Measurements from ENCODE around the gene CTNNA3. TPM values are rescaled to one million over a fixed set of nuclear protein-coding genes. Genes with fewer than 3 reads are reported as not detected.

The CTNNA3 gene
- polyA plus RNA-seq, 1 donor from 2014 or later = 0.14 TPM

- H3K36me3 ChIP-seq (ENCODE audit: insufficient read depth, low read length) = no peaks in the 10 kb centered on the region
- H3K9ac ChIP-seq (ENCODE audit: low read length) = no peak overlapping the region
- no peaks in the 10 kb centered on the region for H3K9me2 ChIP-seq (ENCODE audit: insufficient read depth, low read length)
- no peak overlapping the region for H3K27ac ChIP-seq (ENCODE audit: low read length)
- no peak overlapping the region for H3K4me3 ChIP-seq (ENCODE audit: low read length)
- no peaks in the 10 kb centered on the region for H3K79me2 ChIP-seq (replicated peaks; ENCODE audit: insufficient read depth, low read length)
- TF ChIP-seq POLR2AphosphoS5 (IDR thresholded peaks at IDR 0.05) (no peak), CTCF (IDR thresholded peaks at IDR 0.05; ENCODE audit: poor library complexity, severe bottlenecking) (no peak), EP300 (conservative IDR thresholded peaks at IDR 0.05; ENCODE audit: poor library complexity, severe bottlenecking) (no peak), RAD21 (conservative IDR thresholded peaks at IDR 0.05) (no peak), TAF1 (IDR thresholded peaks at IDR 0.05; ENCODE audit: low read depth) (no peak), EZH2 (IDR thresholded peaks at IDR 0.05; ENCODE audit: borderline replicate concordance, insufficient read depth, low read length, poor library complexity, severe bottlenecking) (no peak)
- H3K4me2 ChIP-seq (ENCODE audit: low read length) = no peak overlapping the region
- no peaks in the 10 kb centered on the region for H4K20me1 ChIP-seq (ENCODE audit: insufficient read depth)
- no peaks in the 10 kb centered on the region for H3F3A ChIP-seq (ENCODE audit: insufficient read depth, low read length, poor library complexity, severe bottlenecking)
- no peaks in the 10 kb centered on the region for H3K27me3 ChIP-seq (ENCODE audit: insufficient read depth, low read depth, low read length)
- H2AFZ ChIP-seq (ENCODE audit: low read depth, low read length) = no peak overlapping the region
- no peaks in the 10 kb centered on the region for H3K9me3 ChIP-seq (ENCODE audit: low read length)
Observed at GRCh38 chr10:66714741-66715140, 981.3 kb downstream of the CTNNA3 start.

GRCh38 chr10:66713387-66713786, 982.6 kb downstream of the CTNNA3 start:
- H3F3A ChIP-seq (ENCODE audit: insufficient read depth, low read length, poor library complexity, severe bottlenecking) = no peaks in the 10 kb centered on the region
- H3K27ac ChIP-seq (ENCODE audit: low read length) = no peak overlapping the region
- H3K27me3 ChIP-seq (ENCODE audit: insufficient read depth, low read depth, low read length) = no peaks in the 10 kb centered on the region
- H3K79me2 ChIP-seq (replicated peaks; ENCODE audit: insufficient read depth, low read length) = no peaks in the 10 kb centered on the region
- H3K9ac ChIP-seq (ENCODE audit: low read length) = no peak overlapping the region
- no peaks in the 10 kb centered on the region for H3K36me3 ChIP-seq (ENCODE audit: insufficient read depth, low read length)
- H3K9me2 ChIP-seq (ENCODE audit: insufficient read depth, low read length) = no peaks in the 10 kb centered on the region
- H3K4me2 ChIP-seq (ENCODE audit: low read length) = no peak overlapping the region
- H2AFZ ChIP-seq (ENCODE audit: low read depth, low read length) = no peak overlapping the region
- no peak overlapping the region for H3K4me3 ChIP-seq (ENCODE audit: low read length)
- no peak for TF ChIP-seq MXI1 (conservative IDR thresholded peaks at IDR 0.05; ENCODE audit: poor library complexity, severe bottlenecking)
- no peaks in the 10 kb centered on the region for H3K9me3 ChIP-seq (ENCODE audit: low read length)
- H4K20me1 ChIP-seq (ENCODE audit: insufficient read depth) = no peaks in the 10 kb centered on the region

GRCh38 chr10:66698069-66698468, 997.9 kb downstream of the CTNNA3 start:
- Histone ChIP-seq H3K9me3 (ENCODE audit: low read length) (no peaks in the 10 kb centered on the region), H3K27ac (ENCODE audit: low read length) (no peak overlapping the region)

More at GRCh38 chr10:66698069-66698468, 997.9 kb downstream of the CTNNA3 start:
- Histone ChIP-seq H3K36me3 (ENCODE audit: insufficient read depth, low read length) (no peaks in the 10 kb centered on the region), H3K9ac (ENCODE audit: low read length) (no peak overlapping the region), H3K79me2 (replicated peaks; ENCODE audit: insufficient read depth, low read length) (no peaks in the 10 kb centered on the region), H3F3A (ENCODE audit: insufficient read depth, low read length, poor library complexity, severe bottlenecking) (no peaks in the 10 kb centered on the region), H3K4me2 (ENCODE audit: low read length) (no peak overlapping the region), H4K20me1 (ENCODE audit: insufficient read depth) (no peaks in the 10 kb centered on the region), H3K4me3 (ENCODE audit: low read length) (no peak overlapping the region), H3K27me3 (ENCODE audit: insufficient read depth, low read depth, low read length) (no peaks in the 10 kb centered on the region), H3K9me2 (ENCODE audit: insufficient read depth, low read length) (no peaks in the 10 kb centered on the region), H2AFZ (ENCODE audit: low read depth, low read length) (no peak overlapping the region)
- TF ChIP-seq RAD21 (conservative IDR thresholded peaks at IDR 0.05) = no peak
- TF ChIP-seq REST (IDR thresholded peaks at IDR 0.05; ENCODE audit: borderline replicate concordance) = no peak
